Measurements from ENCODE around the gene ARHGAP26.
"Not testable (repeated sequence)": the region's sequence is repeated elsewhere in the genome, so short reads cannot be mapped to it uniquely, and the experiment has no call there.

Gene ARHGAP26

DNA sequence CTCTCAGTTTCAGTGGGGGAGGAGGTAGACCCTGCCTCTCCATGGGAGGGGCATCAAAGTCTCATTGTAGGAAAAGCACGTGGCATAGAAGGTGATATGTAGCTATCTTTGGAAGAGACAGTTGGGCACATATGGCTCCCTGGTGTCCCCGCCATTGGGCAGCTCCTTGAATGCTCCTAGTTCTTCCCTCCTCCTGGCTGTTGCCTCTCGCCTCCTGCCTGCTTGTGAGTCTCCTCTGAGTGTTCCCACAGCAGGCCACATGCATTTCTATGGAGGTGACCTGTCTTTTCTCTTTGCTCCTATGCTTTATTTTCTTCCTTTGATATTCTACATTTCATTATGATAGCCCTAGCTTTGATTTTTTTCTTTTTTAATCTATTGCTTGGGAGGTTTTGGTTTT lies 138.5 kb downstream of the ARHGAP26 start:
- DNase-seq (ENCODE audit: low spot score): no peak

DNA sequence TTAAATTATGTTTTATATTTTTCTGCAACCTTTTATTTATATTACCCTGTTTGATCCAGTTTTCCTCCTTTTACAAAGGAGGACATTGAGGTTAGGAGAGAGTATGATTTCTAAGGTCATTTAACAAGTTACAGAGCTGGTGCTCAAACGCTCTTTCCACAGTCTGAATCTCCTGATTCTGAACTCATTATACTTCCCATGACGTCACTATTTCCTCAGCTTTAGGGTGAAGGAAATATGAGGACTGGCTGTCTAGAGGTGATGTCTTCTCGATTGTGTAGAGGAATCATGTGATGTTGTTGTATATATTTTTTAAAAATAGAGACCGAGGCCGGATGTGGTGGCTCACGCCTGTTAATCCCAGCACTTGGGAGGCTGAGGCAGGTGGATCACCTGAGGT lies 140.0 kb downstream of the ARHGAP26 start:
- no peak for DNase-seq (ENCODE audit: low spot score)

DNA sequence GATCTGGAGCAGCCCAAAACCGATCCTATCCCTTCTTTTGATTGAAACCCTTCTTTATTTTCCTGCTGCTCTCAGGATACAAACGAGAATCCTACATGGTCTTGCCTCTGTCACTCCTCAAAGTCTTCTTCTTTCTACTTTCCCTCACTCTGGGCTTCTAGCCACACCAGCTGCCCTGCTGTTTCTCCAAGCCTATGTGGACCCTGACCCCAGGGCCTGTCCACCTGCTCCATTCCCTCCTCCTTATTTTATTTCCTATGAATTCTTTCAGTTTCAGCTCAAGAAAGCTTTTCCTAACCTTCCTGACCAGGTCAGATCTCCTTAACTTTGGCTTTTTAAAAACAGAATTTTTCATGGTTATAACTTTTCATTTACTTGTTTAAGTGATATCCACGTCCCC lies 141.0 kb downstream of the ARHGAP26 start:
- no peak for DNase-seq (ENCODE audit: low spot score)

DNA sequence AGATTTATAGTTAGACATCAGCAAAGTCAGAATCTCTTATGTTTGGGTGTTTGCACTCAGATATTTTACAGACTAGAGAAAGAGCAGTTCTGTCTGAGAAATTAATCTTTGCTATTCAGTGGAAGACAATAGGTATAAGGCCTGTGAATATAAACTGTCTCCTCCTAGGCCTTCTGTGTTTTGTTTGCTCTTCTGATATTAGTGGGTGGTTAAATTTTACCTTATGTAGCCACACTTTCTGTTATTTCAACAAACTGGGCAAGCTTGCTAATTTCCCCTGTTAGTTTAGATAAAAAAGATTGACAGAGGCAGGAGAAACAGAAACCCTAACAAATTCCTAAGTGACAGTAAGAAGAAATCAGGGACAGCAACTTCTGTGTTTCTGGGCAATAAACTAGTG lies 141.6 kb downstream of the ARHGAP26 start:
- no peak for DNase-seq (ENCODE audit: low spot score)

DNA sequence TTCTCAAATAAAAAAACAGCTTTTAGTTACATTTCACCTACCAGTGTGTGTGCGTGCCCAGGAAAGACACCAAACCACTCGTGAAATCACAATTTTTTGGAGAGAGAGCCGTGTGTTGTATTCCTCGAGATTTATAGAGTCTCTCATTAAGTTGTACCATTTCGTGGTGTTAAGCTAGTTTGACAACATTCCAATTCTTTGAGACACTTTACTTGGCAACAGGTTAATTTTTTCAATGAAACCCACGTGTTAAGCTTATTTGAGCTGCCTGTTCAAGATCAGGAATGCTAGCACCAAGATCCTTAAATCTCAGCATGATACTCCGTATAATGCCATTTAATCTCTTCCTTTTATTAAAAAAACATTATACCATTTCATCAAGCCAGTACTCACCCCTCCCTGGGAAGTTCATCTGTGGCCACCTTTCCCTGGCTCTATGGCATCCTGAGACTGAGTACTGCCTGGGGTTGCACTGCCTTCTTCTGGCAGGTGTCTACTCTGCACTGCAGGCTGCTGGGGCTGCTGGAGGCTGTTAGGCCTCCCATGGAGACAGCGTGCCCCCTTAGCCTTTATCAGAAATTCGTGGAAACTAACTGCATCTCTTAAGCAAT lies 143.7 kb downstream of the ARHGAP26 start:
- no peak for DNase-seq (ENCODE audit: low spot score)

DNA sequence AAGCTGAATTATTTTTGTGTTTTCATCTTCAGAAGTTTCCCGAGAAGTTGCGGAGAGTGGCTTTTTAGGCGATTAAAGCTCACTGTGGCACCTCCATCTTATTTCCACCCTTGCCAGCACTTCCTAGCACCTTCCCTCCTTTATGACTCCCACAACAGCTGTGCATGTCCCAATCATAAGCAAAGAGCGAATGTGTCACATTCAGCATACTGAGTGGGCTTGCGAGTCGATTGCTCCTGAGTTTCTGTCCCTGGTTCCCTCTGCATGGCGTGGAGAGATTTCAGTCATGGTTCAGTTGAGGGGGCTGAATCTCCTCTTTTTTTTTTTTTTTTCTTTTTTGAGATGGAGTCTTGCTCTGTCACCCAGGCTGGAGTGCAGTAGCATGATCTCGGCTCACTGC lies 144.9 kb downstream of the ARHGAP26 start:
- no peak for DNase-seq (ENCODE audit: low spot score)

DNA sequence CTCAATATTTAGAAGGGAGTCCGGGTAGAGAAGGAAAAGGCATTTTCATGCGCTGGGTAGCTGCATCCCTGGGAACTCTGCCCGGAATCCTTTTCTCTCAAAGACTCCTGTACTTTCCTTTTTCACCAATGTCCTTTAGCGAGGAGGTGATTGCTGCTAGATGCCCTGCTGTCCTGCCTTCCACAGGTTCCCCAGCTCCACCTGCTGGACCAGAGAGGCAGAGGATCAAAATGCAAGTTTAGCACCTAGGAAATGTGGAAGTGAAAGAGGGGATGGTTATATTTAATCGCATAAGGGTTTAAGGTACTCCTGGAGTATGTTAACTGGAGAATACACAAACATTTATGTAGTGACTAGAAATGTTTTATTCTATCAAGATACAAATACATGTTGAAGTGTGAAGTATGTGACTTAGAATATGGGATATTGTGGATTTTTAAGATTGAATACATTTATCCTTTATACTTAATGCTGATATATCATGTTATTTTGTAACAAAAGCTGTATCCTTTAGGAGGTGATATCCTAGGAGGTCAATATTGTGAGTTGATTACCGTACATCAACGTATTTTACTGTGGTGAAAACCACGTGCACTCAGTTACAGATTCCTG lies 145.7 kb downstream of the ARHGAP26 start:
- no peak for DNase-seq (ENCODE audit: low spot score)

DNA sequence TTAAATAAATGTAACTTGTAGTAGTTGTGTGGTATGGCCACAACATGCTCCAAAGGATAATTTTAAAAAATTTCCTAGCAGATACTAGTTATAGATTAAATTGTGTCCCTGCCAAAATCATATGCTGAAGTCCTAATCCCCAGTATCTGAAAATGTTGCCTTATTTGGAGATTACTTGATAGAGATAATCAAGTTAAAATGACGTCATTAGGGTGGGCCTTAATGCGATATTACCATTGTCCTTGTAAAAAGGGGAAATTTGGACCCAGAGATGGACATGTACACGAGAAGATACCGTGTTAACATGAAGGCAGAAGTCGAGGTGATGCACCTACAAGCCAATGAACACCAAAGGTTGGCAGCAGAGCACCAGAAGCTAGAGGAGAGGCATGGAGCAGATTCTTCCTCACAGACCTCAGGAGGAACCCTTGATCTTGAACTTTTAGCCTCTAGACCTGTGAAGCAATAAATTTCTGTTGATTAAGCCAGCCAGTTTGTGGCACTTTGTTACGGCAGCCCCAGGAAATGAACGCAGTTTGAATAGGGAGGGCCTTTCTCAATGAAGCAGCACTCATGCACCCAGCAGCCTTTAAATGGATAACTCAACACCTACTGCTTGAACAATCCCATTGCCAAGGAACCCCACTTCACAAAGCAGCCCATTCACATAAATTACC lies 148.9 kb downstream of the ARHGAP26 start:
- DNase-seq (ENCODE audit: low spot score): no peak

DNA sequence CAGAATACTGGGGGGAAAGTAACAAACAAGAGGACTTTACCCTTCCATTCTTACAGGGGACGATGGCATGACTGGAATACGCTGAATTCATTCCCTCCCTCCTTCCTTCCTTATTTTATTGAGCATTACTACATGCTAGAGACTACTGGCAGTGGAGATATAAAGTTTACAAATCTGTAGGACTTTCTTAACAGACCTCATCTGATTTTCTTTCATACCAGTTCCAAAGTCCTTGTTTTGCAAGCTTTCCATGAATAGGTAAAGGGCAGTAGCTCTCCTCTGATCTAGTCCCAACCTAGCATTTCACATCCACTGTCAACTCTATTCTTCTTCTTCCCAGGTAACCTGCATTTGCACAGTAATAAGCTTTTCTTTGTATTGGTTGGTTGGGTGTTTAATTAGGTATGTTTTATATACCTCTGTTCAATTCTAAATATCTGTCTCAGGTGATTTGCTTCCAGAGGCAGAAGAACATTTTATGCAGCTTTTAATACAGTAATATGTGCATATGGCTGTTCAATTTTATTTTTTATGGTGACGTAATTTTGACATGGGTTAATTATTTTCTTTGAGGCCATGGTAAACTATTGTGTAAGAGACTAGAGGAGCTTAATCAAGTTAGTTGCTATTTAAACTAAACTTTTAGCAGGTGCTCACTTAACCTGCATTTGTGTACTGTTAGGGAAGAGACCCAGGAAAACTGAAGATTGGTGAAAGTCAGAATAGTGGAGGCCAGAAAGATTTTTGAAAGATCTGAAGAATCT lies 150.9 kb downstream of the ARHGAP26 start:
- no peak for DNase-seq (ENCODE audit: low spot score)

DNA sequence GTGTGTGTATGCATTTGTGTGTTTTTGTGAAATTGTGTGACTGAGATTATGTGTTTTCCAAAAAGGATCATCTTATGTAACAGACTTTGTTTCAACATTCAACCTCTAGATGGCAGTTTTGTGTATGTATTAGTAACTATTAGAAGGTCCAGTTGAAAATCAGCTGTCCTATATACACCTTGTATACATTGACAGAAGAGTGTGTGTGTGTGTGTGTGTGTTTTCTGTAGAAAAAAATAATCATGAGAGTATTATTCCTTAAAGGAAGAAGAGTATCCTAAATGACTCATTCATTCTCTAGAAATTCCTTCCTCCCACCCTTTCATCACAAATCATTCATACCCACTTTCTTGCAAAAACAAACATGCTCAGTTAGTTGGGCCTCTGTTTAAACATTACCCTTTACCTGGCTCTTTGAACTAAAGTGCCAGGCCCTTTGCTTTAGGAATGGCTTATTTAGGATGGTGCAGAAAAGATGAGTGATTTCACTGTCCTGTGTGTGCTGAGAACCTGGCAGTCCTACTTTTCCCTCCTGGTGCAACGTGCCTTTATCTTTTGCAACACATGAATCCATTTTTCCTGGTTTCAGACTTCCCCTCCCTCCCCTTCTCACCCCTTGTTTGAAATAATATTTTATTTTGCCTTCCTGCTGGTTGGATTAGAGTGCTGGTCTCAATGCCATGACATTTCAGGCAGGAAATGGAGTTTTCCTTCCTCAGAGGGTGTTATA lies 152.2 kb downstream of the ARHGAP26 start:
- DNase-seq (ENCODE audit: low spot score): peak; percentile 41

- DNase-seq (ENCODE audit: low spot score): no peak
Observed at GRCh38 chr5:142924135-142924883, 154.1 kb downstream of the ARHGAP26 start.

DNA sequence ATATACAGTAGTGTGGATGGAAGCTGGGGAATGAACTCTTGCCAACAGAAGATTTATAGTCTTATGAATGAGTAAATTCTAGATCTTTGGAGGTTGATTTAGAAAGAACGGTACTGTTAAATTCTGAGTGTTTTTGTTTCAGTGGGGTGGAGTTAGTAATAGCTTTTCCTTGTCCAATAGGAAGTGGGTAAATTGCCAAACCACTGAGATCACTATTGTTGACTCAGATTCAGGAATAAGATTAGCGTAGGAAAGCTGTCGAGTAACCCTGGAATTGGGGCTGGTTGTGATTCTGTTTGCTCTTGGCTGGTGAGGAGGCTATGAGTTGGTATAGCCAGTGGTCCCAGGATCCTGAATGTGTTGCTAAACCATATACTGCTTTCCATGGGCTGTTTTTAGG lies 155.6 kb downstream of the ARHGAP26 start:
- DNase-seq (ENCODE audit: low spot score): no peak

DNA sequence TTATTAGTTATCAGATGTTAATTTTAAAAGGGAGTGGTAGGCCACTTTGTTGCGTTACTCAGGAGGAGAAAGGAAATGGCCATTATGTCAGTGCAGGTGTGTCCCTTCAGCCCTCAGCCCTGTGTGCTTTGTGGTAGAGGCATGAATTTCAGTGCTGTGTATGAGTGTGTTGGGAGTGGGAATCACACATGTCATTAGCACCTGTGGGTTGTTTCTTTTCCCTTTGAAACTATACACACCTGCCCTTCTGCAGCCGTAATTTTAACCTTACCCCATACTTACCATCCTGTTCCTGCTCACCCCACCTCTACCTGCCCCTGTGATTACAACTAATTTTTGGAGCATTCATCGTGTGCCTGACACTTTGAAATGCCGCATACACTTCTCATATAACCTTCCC lies 156.4 kb downstream of the ARHGAP26 start:
- no peak for DNase-seq (ENCODE audit: low spot score)

DNA sequence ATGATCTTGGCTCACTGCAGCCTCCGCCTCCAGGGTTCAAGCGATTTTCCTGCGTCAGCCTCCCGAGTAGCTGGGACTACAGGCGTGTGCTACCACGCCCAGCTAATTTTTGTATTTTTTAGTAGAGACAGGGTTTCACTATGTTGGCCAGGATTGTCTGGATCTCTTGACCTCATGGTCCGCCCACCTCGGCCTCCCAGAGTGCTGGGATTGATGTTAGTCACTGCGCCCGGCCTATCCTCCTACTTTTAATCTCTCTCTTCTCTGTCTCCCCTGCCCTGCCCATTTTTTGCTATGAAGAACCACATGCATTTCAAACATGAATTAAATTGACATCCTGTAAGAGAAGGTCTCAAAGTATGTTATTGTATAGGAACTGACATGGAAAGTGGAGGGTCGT lies 158.8 kb downstream of the ARHGAP26 start:
- not testable (repeated sequence) for DNase-seq (ENCODE audit: low spot score)

DNA sequence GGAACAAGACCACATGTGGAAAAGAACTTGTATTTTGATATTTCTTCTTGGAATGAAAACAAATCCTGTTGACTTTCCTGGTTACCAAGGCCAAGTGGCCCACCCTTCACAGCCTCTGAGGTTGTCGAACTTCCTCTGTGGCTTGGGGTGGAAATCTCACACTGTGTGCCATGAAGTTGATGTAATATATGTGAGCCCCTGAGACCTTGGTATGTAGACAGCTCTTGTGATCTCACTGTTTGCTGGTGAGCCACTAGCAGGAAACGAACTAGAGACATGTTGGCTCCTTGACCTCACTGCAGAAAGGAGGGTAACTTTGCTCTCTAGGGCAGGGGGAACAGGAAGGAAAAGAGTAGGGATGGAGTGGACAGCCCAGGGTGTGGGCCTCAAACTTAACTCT lies 159.4 kb downstream of the ARHGAP26 start:
- DNase-seq (ENCODE audit: low spot score): no peak

- no peak for DNase-seq (ENCODE audit: low spot score)
Observed at GRCh38 chr5:142930395-142931110, 160.4 kb downstream of the ARHGAP26 start.

GRCh38 chr5:142931896-142932686 lies 161.9 kb downstream of the ARHGAP26 start:
- DNase-seq (ENCODE audit: low spot score): no peak

DNA sequence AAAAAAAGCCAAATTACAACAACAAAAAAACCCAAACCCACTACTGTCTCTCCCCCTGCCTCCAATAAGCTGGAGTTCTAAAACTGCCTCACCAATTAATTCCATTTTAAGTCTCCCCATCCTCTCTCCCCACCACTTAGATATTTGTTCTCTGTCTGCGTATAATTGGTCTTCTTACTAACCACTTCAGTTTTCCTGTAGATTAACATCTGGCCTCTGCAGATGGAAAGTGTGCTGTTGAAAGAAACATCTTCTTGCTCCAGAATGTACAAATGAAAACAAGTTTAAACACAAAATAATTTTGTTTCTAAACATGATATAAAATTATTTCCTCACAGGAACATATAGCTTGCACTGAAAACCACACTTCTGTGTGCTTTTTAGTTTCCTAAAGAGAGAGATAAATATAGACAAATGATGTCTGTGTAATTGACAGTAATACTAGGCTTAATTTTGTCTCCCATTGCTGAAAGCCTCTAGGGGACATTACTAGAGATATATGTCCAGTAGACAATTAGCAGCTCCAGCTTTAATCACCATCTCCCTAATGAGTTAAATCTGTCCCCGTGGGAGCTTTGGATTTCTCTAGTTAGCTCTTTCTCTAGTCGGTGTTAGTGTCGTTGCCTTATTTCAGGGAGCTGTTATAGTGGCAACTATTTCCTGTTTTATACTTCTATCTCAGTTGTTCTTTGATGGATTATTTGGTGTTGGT lies 164.0 kb downstream of the ARHGAP26 start:
- no peak for DNase-seq (ENCODE audit: low spot score)

DNA sequence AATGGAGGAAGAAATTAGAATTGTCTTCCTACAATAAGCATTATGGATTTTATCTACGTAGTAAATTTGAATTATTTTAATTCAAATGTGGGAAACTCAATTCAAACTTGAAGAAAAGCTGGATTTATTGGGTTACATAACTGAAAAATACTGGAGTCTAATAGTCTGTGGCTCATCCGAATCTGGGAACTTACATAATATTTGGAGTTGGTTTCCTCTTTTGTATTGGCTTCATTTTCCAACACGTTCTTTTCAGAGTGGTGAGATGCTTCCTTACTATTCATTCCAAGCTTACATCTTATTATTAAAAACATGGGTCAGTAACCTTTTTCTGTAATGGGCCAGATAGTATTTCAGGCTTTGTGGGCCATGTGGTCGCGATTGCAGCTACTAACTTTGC lies 164.8 kb downstream of the ARHGAP26 start:
- no peak for DNase-seq (ENCODE audit: low spot score)

Data from LoVo (cell line).